Measurements from ENCODE around the gene CYTL1.

The CYTL1 gene

DNA sequence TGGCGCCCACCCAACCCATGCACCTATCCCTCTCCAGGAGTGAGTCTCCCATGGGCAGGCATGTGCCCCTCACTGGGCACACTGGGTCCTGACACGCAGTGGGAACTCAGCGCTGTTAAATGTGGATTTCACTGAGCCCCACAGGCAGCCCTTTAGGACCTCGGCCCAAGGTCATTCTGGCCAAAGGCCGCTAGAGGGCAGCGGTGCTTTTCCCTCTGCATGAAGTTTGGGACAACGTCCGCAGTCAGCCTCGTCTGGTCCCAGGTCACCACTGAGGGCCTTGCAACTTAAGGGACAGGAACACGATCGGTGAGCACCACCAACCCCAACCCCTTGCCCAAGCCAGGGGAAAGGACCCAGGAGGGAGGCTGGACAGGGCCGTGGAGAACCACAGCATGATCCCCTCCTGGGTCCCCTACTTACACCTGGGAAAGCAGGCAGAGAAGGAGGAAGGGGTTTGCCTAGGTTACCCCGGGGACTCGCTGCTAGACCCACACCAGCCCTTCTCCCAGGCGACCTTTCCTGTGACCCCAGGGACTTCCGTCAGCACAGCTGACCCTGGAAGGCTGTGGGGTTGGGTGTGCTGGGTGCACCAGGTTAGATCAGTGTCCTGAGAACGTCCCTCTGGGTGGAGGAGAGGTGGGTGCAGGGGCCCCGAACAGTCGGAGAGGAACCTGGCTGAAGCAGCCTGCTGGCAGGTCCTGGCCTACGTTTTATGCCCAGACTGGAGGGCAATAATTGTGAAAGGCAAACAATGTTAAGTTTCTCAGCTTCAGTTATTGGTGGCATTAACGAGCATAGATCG is 24.0 kb downstream of the CYTL1 start:
- DNase-seq, result no peak

DNA sequence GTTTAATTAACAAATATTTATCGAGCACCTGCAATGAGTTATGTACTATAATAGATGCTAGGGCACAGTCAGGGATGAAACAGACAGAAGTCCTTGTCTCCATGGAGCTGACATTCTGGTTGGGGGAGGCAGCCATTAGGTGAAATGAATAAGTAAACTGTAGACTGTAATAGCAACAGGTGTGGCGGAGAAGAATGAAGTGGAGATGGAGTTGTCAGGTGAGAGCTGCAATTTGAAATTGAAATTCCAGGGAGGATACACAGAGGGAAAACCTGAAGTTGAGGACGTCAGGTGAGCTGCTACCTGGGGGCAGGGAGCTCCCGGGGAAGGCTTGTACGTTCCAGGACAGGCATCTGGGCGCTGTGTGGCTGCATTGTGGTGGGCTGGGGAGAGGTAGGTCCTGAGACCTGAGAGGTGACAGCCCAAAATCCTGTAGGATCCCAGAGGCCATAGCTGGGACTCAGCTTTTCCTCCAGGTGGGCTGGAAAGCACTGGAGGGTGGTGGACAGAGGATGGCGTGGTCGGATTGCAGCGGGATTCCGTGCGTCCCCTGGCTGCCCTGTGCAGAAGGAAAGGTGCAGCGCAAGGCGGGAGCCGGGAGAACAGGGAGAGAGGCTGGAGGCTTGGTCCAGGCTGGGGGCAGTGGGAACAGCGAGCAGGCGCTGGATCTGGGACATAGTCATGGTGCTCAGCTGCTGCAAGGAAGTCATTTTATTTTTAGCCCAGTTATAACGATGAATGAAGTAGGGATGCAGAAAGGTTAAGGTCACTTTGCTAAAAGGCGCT is 24.8 kb downstream of the CYTL1 start:
- no peak for DNase-seq

DNA sequence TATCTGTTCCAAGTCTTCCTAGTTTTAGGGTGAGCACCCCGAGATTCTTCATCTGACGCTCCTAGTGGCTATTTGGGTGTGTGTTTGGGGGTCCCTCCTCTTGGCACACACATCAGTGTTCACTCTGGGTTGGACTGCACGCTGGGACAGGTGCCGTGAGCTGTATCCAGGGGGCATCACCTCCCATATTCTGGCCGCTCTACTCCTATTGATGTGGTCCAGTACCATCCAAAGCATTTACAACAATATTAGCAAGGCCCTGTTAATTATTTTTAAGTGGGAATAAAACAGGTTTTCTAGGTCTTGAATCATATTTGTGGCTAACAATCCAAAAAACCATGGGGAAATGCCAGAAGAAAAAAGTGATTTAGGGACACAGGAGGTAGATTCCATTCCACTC is 26.4 kb downstream of the CYTL1 start:
- no peak for DNase-seq

DNA sequence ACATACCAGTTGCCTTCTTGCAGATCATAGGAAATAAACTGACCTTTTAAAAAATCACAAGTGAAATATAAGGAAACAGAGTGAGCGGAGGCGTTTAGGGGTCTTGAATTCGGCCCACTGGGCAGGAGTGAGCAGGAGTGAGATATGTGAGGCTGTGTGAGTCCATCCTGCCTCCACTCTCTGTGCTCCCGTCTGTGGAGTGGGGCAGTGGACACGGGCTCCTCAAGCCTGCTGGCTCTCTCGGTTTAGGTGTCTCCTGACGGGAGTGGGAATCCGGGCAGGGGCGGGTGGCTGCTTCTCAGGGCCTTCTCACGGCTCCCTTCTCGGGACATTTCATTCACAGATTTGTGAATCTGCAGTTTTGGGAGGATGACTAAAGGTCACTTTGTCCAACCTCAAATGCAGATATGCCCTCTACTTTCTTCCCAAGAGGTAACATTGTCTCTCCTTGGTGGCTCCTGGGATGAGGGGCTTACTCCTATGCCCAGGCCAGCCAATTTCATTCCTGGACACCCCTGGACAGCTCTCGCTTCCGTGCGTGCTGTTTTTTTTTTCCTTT is 27.6 kb downstream of the CYTL1 start:
- no peak for DNase-seq

DNA sequence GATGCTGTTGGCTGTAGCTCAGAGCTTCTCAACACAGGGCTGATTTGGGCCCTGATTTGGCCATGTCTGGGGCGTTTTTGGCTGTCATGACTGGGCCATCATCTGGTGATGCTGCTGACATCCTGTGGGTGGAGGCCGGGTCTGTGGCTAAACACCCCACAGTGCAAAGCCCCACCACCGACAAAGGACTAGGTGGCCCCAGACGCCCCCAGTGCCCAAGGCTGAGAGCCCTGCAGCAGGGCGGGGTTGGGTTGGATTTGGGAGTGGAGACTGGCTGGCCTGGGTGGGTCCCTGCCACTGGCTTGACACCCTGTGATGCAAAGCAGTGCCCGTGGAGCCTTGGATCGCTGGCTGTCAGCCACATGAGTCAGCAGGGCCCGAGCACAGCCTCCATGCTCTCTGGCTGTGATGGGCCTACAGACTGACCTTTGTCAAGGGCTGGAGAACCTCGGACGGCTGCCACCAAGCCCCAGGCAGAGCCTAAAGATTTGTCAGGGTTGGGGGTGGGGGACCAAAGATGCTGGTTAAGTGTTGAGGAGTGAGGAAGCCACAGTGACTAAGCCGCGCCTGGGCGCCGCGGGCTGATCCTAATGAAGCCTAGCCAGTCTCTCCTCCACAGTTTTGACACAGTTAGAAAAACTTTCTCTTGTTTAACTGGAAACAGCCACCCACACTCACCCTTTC is 28.3 kb downstream of the CYTL1 start:
- no peak for DNase-seq

DNA sequence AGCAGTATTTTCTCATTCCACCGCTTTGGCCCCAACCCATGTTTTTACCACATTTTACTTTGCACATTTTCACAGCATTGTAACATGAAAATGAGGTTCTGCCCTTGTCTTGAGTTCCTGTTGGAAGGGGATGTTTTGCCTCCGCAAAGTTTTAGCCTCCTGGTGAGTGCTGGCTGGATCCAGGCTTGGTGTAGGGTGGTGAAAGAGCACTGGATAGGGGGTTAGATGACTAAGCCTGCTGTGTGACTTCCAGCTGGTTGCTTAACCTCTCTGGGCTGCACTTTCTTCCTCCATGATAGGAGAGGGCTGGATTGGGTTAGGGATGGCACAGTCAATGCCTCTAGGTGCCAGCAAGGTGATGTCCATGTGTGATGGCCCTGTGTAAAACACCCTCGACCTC is 28.9 kb downstream of the CYTL1 start:
- no peak for DNase-seq

DNA sequence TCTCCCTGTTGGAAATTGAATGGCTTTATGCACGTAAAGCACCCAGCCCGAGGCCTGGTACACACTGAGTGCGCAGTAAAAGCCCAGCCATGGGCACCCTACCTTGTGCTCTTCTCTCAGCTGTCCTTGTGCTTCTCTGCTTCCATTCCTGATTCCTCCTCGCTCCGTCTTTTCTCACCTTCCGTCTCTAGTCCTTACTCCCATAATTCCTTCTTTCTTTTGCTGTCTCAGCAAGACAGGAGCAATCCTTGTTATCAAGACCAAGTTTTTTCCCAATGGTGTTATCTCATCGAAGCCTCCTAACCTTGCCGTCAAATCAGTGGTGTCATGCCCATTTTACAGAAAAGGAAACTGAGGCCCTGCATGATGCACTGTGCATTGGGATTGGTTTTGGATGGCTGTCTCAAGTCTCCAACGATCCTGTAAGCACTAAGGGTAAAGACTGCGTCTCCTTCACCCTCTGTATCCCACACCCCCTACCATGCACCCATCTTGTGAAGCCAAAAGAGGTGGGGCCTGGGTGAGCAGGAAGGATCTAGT is 30.1 kb downstream of the CYTL1 start:
- DNase-seq, result no peak

DNA sequence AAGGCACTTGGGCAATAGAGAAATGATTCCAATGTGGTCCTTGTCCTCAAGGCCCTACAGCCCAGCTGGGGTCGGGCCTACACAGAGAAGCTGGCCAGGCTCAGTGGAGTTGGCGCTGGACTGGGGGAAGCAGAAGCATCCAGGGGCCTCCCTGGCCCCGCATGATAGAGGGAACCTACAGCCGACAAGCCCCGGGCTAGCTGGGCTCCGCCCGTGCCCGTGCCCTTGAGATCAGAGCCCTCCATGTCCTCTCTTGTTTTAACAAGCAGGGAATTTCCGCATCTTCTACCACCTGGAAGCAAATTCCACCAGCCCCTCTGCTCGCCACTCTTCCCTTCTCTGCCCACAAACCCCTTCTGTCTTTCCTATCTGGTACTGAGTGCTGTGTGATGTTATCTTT is 31.6 kb downstream of the CYTL1 start:
- DNase-seq, result no peak

DNA sequence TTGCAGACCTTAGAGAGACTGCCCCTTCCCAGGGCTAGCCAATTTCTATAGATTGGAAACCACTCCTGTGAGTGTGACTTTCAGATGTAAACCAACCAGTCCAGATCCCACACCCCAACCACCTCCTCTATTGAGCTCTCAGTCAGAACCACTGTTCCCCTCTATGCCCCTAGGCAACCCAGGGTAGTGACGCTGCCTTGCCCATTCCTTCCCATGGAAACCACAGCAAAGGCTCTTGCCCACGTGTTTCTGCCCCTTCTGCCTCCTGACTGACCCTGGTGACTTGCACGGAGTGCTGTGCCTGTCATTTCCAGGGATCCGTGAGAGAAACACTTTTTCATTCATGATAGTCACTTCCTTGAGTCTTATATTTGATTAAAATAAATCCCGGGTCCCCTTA is 32.4 kb downstream of the CYTL1 start:
- DNase-seq, result no peak

DNA sequence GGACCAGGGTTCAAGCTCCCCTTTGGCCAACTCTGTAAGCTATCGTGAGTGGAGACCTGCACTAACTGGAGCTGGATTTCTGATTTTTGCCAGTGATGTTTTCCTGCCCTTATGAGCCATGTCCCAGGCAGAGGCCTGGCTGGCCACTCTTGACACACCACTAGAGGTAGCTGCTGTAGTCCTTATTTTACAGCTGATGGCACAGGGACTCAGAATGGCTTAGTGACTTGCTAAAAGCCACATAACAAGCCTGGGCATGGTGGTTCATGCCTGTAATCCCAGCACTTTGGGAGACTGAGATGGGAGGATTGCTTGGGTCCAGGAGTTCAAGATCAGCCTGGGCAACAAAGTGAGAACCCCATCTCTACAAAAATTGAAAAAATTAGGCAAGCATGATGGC is 33.4 kb downstream of the CYTL1 start:
- no peak for DNase-seq

DNA sequence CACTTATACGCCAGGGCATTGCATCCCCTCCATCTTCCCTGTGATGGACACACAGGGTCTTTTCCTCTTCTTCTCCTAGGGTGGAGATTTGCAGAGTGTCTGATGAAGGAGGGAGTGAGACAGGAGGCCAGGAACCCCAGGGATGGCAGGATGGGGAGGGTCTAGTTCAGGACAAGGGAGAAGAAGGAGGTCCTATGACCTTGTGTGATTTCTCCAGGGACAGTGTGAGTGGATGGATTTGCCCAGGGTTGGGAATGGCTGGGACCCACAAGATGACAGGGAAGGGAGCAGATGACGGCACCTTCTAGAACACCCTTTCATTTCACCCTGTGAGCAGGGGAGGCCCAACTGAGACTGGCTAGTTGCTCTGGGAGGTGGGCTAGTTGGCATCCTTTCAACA is 34.2 kb downstream of the CYTL1 start:
- no peak for DNase-seq

DNA sequence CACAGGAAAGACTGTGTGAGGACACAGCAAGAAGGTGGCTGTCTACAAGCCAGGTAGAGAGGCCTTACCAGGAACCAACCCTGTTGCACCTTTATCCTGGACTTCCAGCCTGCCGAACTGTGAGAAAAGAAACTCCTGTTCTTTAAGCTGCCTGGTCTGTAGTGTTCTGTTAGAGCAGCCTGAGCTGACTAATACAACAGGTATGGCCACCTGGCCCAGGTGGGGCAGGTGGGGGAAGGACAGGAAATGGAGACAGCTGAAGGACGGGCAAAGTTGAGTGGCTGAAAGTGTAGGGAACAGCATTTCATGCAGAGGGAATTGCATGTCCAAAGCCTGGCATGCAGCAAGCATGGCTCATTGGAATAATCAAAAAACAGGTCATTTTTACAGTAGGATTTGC is 35.1 kb downstream of the CYTL1 start:
- no peak for DNase-seq

DNA sequence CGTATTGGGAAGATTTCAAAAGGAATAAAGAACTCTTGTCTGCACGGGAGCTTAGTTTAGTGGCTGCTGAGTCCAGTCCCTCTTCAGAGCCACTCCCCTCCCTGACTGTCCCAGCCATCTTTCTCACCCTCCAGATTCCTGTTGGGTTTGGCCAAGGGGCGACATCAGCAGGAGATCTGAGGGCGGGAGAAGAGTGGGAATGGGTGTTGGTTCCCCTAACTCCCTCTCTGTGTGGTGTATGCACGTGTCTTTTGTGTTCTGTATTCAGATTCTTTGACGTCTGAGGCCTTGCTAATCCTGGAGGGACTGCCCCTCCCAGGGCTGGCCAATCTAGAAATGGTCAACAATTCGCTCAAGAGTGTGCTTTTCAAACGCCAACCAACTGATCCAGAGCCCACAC is 37.4 kb downstream of the CYTL1 start:
- DNase-seq, result no peak

DNA sequence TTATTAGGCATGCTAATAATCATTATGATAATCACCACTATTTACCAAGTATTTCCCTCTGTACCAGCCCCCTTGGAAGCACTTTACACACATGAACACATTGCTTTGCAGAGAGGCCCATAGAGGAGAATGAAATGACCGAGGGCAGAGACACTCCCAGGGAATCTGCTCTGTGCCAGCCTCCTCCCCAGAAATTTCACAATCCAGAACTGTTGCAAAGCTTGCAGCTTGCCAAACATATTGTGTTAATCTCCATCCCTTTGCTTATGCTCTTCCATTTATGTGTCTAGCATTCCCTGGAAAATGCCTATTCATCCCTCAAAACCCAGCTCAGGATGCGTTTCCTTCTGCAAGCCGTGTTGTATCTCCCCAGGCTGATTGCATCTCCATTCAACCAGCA is 37.8 kb downstream of the CYTL1 start:
- DNase-seq, result no peak

DNA sequence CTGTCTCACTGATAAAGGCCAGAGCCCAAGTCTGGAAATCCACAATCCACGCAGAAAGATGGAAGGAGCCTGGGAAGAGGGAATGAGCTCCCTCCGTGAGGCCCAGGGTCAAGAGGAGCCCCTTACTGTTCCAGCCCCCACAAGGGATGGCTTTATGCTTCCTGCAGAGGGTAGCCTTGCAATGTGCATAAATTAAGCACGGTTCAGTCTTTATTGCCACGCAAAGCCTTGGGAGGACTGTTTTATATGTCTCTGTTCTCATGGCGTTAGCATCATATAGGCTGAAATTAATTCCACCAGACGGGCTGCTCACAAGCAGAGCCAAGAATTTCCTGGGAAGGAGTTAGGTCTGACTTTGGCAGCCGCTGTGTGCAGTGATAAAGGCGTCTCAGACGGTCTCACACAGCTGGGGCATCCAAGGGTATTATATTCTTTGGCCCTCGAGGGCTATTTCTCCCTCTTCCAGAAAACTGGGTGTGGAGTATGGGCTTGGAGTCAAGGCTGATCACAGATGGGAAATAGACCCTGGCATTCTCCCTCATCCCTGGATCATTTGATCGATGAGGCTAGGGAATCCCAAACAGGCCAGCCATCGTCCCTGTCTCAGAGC is 38.5 kb downstream of the CYTL1 start:
- no peak for DNase-seq

DNA sequence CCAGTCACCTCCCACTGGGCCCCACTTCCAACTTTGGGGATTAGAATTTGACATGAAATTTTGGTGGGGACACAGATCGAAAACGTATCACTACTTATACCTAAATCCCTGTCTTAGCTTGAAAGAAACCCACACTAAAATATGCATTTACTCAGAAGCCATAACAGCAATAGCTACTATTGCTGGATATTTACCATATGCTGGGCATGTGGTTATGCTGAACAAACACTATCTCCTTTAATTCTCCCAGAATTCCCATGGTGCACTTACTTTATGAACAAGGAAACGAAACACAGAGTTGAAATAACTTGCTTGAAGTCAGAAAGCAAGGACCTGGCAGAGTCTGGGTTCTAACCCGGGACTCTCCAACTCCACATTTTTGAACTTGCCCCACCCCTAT is 39.3 kb downstream of the CYTL1 start:
- no peak for DNase-seq

DNA sequence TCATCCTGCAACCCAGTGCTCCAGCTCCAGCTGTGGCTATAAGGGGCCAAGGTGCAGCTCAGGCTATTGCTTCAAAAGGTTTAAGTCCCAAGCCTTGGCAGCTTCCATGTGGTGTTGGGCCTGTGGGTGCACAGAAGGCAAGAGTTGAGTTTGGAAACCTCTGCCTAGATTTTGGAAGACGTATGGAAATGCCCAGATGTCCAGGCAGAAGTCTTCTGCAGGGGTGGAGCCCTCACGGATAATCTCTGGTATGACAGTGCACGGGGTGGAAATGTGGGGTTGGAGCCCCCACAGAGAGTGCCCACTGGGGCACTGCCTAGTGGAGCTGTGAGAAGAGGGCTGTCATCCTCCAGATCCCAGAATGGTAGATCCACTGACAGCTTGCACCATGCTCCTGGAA is 44.5 kb downstream of the CYTL1 start:
- DNase-seq, result no peak

DNA sequence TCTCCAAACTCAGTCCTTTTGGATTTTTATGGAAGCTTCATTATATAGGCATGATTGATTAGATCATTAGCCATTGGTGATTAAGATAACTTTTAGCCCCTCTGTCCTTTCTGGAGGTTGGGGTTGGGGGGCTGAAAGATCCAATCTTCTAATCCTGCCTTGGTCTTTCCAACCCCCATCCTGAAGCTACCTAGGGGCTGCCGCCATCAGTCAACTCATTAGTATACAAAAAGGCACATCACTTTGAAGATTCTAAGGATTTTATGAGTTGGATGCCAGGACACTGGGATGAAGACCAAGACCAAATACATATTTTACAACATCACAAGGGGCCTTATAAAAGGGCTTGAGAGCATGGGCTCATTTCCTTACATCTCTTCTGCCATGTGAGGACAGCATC is 47.5 kb downstream of the CYTL1 start:
- DNase-seq, result no peak

DNA sequence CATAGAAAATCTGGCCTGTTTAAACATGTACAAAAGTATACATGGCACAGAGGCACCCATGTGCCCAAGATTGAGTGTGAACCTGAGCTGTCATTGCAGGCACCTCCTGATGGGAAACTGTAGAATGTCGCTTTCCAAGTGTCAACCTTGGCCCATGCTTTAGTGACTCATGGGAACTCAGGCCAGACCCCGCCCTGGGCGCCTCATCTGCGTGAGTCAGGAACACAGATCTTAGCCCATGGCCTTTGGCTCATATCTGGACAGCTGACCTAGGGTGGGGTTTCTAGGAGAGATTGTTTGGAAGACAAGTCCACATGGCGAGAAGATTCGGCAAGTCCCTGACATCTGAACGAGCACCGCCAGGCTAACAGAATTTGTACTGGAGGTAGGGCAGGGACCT is 50.0 kb downstream of the CYTL1 start:
- no peak for DNase-seq

DNA sequence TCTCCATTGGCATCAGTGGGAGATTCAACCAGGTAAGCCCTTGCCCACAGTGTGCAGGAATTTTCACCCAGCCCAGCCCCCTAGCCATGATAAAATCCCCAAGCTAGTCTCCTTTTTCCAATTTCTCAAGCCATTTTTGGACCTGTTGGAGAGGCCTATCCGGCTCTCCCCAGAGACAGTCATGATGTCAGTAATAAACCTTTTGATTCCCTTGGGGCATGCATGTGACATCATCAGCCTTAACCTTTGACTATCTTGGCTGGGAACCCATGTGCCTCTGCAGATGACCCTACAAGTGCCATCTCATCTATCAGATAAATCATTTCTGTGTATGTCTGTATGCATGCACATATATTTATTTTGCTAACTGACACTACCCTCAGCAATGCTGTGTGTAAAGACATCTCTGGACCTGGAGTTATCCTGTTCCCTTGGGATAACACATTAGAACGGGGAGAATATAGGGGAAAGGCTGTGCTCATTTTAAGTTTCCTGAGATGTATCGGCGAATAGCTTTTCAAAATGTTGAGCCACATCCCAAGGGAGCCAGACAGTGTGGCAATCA is 51.0 kb downstream of the CYTL1 start:
- DNase-seq, result no peak
